Measurements from ENCODE around the gene FRAS1. TPM values are rescaled to one million over a fixed set of nuclear protein-coding genes. Genes with fewer than 3 reads are reported as not detected.

The FRAS1 gene
- total and polyA plus RNA-seq, 11 donors, result 0.57 to 13.4 (median 3.2) TPM

DNA sequence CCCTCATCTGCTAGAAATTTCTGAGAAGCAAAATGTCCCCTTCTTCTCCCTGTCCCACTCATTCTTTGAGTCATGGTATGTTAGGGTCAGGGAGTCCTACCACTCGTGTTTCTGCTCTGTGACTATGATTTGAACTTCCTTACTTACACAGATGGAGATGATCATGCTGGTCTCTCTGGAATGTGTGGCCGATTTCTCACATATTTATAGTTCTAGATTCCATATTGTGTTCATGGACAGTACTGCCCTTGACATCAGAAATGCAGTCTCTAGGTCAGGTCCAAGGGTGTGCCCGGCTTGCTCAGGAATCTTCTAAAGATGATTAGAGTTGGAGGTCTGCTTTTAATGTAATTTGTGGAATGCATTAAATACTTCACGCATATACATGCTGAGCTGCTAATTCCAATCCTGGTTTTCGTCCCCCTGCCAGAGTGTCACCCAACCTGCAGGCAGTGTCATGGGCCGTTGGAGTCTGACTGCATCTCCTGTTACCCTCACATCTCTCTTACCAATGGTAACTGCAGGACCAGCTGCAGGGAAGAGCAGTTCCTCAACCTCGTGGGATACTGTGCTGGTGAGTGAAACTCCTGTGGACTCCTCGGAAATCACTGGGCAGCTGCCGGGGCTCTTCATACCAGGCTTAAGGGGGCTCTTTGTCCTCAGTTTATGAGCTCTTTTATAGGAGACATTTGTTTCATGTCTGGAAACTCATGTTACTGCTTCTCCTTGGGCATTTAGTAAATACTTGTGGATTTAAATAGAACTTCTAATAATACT is 280.3 kb downstream of the FRAS1 start:
- Histone ChIP-seq H3K4me1 (peaks cover 0 to 14% (median 3%) of the 10 kb centered on the region in 12 donors), H3K27me3 (no peaks in the 10 kb centered on the region), H3K36me3 (no peaks in the 10 kb centered on the region), H3K4me3 (no peak overlapping the region), H3K9me3 (peaks cover 0 to 6% (median 0%) of the 10 kb centered on the region in 12 donors), H3K27ac (no peak overlapping the region)
- 77 to 87% (median 85%) methylated on average over 9 of the region's 9 CpGs for WGBS, 4 donors
- intact Hi-C loops (cut with DNase I), result no loop called here
- TF ChIP-seq, protein P1, sequence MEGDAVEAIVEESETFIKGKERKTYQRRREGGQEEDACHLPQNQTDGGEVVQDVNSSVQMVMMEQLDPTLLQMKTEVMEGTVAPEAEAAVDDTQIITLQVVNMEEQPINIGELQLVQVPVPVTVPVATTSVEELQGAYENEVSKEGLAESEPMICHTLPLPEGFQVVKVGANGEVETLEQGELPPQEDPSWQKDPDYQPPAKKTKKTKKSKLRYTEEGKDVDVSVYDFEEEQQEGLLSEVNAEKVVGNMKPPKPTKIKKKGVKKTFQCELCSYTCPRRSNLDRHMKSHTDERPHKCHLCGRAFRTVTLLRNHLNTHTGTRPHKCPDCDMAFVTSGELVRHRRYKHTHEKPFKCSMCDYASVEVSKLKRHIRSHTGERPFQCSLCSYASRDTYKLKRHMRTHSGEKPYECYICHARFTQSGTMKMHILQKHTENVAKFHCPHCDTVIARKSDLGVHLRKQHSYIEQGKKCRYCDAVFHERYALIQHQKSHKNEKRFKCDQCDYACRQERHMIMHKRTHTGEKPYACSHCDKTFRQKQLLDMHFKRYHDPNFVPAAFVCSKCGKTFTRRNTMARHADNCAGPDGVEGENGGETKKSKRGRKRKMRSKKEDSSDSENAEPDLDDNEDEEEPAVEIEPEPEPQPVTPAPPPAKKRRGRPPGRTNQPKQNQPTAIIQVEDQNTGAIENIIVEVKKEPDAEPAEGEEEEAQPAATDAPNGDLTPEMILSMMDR (IDR thresholded peaks at IDR 0.05), result no peak
- no peak for TF ChIP-seq POLR2A (IDR thresholded peaks at IDR 0.05)
- ATAC-seq (no peak), DNase-seq (no peak)

DNA sequence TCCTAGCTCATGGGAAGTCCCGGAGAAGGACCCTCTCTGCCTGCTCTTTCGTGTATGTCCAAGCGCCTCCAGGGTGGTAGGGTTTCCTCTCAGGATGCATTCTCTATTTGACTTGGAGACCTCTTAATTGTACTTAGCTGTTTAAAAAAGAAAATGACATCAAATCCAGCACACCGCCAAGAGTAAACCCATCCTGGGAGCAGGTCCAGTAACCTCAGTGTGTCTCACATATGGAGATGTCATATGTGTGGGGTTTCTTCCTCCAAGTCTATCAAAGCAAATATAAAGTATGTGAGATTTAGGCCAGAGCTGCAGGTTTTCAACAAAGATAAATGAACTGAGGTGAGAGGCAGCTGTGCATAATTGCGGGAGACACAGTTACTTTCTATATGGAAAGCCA is 285.0 kb downstream of the FRAS1 start:
- Histone ChIP-seq H3K4me1 (peaks cover 0 to 5% (median 0%) of the 10 kb centered on the region in 12 donors), H3K27me3 (no peaks in the 10 kb centered on the region)
- intact Hi-C loops (cut with DNase I), result no loop called here

DNA sequence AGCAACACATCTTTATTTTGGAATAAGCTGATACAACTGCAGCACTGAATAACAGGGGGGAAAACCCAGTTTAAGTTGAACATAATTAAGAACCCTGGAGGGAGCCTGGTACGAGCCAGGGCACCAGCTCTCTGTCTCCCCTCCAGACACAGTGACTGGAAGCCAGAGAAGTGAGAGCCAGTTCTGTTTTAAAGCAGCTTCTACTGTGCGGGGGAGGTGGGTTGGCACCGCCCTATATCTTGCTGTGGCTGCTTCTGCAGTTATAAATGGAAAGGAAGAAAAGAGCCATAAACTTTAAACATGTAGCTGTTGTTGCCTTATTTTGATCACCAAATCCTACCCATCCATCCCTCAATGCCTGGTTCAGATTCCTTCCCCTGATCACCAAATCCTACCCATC is 286.6 kb downstream of the FRAS1 start:
- intact Hi-C loops (cut with DNase I), result no loop called here
- WGBS, 4 donors, result 69 to 81% (median 72%) methylated on average over 3 of the region's 3 CpGs
- no peak for DNase-seq
- no peaks in the 10 kb centered on the region for H3K27me3 ChIP-seq
- no peaks in the 10 kb centered on the region for H3K9me3 ChIP-seq
- no peak for ATAC-seq
- H3K27ac ChIP-seq, result no peak overlapping the region
- no peaks in the 10 kb centered on the region for H3K36me3 ChIP-seq
- no peak overlapping the region for H3K4me3 ChIP-seq
- H3K4me1 ChIP-seq, result no peaks in the 10 kb centered on the region
- TF ChIP-seq, protein P1 (IDR thresholded peaks at IDR 0.05), result no peak
- no peak for TF ChIP-seq POLR2A (IDR thresholded peaks at IDR 0.05)

More for the DNA sequence above, 285.0 kb downstream of the FRAS1 start:
- Histone ChIP-seq H3K27ac (no peak overlapping the region), H3K9me3 (no peaks in the 10 kb centered on the region), H3K4me3 (no peak overlapping the region), H3K36me3 (no peaks in the 10 kb centered on the region)
- whole genome bisulfite sequencing, 4 donors, result 69 to 79% (median 70%) methylated on average over 5 of the region's 5 CpGs
- TF ChIP-seq, protein P1 (IDR thresholded peaks at IDR 0.05), result no peak
- no peak for TF ChIP-seq POLR2A (IDR thresholded peaks at IDR 0.05)
- no peak for ATAC-seq
- no peak for DNase-seq

DNA sequence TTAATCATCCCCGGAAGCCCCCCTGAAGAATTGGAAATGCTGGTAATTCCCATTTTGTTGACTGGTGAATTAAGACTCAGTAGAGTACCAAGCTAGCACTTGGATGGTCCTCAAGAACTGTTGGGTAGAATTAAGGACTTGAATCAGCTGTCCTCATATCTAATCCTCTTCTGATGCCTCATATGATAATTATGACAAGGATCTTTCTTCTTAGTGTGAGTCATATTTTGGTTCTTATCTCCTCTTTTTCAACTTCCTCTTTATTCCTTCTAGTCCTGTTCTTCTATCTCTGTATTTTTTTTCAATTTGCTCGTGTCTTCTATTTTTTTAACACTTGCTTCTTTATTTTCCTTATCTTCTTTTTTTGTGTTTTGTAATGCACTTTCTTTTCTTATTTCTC is 288.1 kb downstream of the FRAS1 start:
- Histone ChIP-seq H3K9me3 (no peaks in the 10 kb centered on the region), H3K27ac (no peak overlapping the region), H3K4me1 (no peaks in the 10 kb centered on the region), H3K4me3 (no peak overlapping the region), H3K36me3 (no peaks in the 10 kb centered on the region), H3K27me3 (no peaks in the 10 kb centered on the region)
- intact Hi-C loops (cut with DNase I), result no loop called here
- DNase-seq (no peak), ATAC-seq (no peak)
- 57 to 80% (median 77%) methylated on average over 2 of the region's 2 CpGs for WGBS, 4 donors
- no peak for TF ChIP-seq POLR2A (IDR thresholded peaks at IDR 0.05)

Measured in heart left ventricle (tissue), 16 donors.